HL-60/S4 treated with phorbol 12-myristate 13-acetate at 8.2 ng/mL for 4 days and 3 days (cell line): ENCODE data around the gene HDAC2.

Source experiments
- in situ Hi-C: fragments of 300-500 bp; cut with MboI; formaldehyde crosslinking; loops from 2 replicates; pipeline ENCODE4 v1.15.0; 2022; ENCODE audit warnings: low sequenced_read_pairs

Gene HDAC2

GRCh38 chr6:113920663-113921267 is 50.2 kb downstream of the HDAC2 start:
- in situ Hi-C loops = loop anchor here (25.0 kb wide), 1 partner anchor 1133 kb away; no protein-coding TSS in a partner anchor

DNA sequence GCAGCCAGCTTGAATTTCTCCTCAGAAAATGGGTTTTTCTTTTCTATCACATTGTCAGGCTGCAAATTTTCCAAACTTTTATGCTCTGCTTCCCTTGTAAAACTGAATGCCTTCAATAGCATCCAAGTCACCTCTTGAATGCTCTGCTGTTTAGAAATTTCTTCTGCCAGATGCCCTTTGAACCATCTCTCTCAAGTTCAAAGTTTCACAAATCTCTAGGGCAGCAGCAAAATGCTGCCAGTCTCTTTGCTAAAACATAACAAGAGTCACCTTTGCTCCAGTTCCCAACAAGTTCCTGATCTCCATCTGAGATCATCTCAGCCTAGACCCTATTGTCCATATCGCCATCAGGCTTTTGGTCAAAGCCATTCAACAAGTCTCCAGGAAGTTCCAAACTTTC is 60.7 kb downstream of the HDAC2 start:
- in situ Hi-C loops = loop anchor here (25.0 kb wide), 1 partner anchor 1123 kb away; no protein-coding TSS in a partner anchor

DNA sequence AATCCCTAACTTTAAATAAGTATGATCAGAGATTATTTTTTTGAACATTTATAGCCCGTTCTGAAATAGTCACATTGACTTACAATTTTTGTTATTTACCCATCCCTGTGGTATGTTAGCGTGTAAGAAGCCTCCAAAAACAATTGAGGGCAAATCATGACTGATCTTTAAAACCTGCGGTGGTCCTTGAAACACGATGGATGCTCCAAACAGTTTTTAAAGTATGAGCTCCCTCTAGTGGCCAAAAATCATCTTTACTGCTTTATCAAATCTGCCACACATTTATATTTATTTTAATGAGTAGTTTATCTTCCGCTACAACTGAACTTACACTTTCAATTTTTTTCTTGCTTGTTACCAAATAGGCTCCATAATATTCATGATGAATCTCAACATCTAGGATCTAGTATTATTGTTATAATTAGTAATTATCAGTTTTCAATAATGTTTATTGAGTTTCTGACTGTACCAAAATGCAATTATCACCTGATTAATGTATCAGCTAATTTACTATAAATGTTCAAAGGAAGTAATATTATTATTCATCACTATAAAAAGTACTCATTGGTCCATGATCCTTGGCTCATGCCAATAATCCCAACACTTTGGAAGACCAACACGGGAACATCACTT is 61.6 kb downstream of the HDAC2 start:
- in situ Hi-C loops = loop anchor here (25.0 kb wide), 1 partner anchor 1122 kb away; no protein-coding TSS in a partner anchor

DNA sequence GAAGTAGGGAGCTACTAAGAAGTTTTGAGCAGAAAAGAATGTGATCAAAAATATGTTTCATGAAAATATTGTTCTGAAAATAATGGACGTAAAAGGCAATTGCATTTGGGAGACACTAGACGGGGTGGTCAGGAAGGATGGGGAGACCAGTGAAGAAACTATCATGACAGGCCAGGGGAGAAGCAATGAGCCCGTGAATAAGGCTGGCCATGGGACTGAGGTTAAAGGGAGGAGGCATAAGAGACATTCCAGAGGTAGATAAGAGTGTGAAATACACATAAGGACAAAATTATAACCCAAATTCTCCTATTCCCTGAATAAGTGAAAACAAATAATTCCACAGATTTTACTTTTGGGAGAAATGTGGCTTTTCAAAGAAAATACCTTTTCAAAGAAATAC is 62.1 kb downstream of the HDAC2 start:
- in situ Hi-C loops = loop anchor here (25.0 kb wide), 1 partner anchor 1122 kb away; no protein-coding TSS in a partner anchor

DNA sequence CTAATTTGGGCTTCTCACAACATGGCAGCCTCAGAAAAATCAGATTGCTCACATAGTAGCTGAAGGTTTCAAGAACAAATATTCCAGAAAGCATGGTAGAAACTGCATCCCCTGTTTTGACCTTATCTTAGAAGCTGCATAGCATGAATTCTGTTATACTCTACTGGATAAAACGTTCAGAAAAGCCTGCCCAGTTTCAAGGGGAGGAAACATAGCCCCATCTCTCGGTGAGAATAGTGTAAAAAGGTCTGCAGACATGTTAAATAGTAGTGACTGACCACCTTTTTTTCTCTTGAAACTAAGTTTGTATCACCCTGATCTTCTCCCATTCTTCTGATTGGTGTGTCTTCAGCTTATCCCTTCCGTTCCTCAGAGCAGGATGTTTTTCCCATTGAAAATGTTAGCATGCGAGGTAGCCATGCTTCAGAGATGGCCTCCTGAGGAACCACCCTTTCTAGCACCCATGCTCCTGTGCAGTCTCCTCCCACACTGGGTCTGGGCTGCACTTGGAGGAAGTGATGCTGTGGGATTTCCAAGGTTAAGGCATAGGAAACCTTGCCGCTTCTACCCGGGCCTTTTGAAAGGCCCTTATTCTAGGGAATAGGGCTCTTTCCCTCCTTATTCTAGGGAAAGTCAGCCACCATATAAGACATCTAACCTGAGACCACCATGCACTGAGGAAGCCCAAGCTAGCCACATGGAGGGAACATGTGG is 63.7 kb downstream of the HDAC2 start:
- in situ Hi-C loops = loop anchor here (25.0 kb wide), 1 partner anchor 1120 kb away; no protein-coding TSS in a partner anchor

- in situ Hi-C loops = loop anchor here (25.0 kb wide), 1 partner anchor 1116 kb away; no protein-coding TSS in a partner anchor
Measured at GRCh38 chr6:113903666-113904330, 67.2 kb downstream of the HDAC2 start.

DNA sequence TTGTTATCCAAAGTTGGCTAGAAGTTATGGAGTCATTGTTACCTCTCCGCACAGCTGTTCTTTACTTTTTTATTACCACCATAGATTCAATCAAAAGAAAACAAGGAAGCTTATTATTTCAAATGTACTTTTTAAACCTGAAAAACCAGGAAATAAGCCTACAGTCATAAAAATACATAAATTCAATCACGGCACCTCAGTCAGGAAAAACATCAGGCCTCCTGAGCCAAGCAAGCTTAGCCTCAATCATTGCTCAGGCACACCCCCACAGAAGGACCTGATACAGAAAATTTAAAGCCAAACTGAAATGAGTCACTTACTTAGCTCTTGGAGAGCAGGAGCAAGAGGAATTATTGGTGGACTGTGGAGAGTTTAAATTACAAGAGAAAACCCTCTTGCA is 69.5 kb downstream of the HDAC2 start:
- in situ Hi-C loops = loop anchor here (25.0 kb wide), 1 partner anchor 1114 kb away; no protein-coding TSS in a partner anchor

DNA sequence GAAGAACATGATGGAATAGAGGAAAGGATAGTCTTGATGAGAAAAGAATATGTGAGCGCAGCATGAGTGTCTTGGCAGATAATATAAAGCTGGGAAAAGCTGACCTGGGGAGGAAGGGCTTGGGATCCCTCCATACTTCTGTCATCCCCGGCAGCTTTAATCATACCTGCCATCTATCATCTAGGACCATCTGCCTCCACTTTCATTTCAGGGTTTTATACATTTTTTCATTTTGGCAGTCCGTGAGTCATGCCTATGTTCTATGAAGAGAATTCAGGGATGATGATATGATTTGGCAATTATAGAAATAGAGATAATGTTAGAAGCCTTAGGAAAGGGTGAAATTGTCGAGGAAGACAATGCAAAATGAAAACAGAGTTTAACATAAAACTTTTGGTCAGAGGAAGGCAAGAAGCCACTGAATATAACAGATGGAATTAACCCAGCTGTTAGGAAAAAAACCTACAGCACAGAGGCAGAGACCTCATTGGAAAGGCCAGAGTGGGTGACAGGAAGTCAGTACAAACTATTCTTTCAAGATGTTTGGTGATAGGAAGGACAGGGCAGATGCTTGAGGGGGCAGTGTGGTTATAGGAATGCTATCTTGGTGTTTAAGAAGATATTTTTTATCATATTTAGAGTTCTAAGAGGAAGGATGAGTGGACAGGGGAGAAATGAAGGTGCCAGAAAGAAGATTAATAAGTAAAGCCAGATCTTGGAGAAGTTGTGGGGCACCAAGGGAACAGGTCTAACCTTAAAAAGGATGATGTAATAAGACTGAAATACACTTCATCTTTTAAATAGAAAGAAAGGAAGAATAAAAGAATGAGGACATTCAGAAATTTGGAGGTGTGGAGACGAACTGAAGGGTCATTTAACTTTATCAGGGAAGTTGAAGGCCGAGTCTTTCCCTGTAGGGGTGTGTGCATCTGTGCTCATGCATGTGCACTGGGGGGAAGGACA is 76.0 kb downstream of the HDAC2 start:
- in situ Hi-C loops = no loop called here

- in situ Hi-C loops = no loop called here
Measured at GRCh38 chr6:113893866-113894265, 77.1 kb downstream of the HDAC2 start.

DNA sequence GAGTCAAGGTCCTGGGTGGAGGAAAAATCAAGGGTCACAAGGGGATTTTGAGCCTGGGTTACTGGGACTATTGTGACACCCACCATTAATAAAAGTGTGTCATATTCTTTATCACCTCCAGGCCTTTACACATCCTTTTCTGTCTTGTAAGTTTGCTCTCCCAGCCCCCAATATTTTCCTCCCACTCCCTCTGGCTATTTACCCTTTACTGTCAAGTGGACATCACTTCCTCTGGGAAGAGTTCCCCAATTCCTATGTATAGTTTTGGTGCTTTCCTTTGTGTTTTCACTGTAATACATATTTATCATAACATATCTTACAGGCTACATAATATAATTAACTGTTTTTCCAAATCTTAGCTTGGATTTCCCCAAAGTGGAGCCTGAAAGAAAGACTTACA is 77.5 kb downstream of the HDAC2 start:
- in situ Hi-C loops = no loop called here

- in situ Hi-C loops = no loop called here
Measured at GRCh38 chr6:113888956-113889630, 81.9 kb downstream of the HDAC2 start.

- in situ Hi-C loops = no loop called here
Measured at GRCh38 chr6:113888493-113888892, 82.5 kb downstream of the HDAC2 start.

DNA sequence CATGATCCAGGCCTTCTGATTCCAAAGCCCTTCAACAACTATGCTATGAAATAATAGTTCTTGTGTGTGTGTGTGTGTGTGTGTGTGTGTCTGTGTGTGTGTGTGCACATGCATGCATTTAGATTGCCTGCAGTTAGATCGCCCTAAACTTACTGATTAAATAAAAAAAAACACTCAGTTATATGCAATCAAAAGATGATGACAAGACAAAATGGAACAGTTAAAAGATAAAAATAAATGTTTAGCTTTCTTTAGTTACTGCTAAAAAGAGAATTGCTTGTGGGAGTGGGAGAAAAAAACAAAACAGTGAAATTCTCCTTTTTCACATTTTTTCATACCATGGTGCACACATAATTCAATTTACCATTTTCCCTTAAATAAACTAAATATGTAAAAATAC is 84.4 kb downstream of the HDAC2 start:
- in situ Hi-C loops = no loop called here

- in situ Hi-C loops = no loop called here
Measured at GRCh38 chr6:113884011-113884410, 86.9 kb downstream of the HDAC2 start.
